Endothelial cell of umbilical vein (primary cell): ENCODE measurements around the gene FOS. TPM values are rescaled to one million over a fixed set of nuclear protein-coding genes. Genes with fewer than 3 reads are reported as not detected.

ENCODE experiments used
- BruUV-seq: library from RNA; stranded (reverse); fragments of 400-500 nt; replicated peaks from 2 replicates; lab custom pipeline; 2021; lab: Mats Ljungman, UMichigan
- CTCF ChIA-PET: fragments of 300-600, 350-600 bp; sonication (Branson Sonifier 250); formaldehyde crosslinking; loops from one replicate; lab custom pipeline; 2021; ENCODE audit warnings: antibody characterized with exemption, inconsistent platforms; lab: Charles Lee
- POLR2A ChIA-PET: fragments of 300-600, 350-600 bp; sonication (Branson Sonifier 250); formaldehyde crosslinking; loops from one replicate; lab custom pipeline; 2021; ENCODE audit warnings: antibody characterized with exemption, inconsistent platforms; lab: Charles Lee
- DNase-seq: peaks from one replicate; pipeline ENCODE4 v3.0.0-alpha.2; 2011; ENCODE audit warnings: low read depth, low spot score
- FAIRE-seq: peaks from 2 replicates; lab custom pipeline; 2011; peaks lifted over from hg19 to GRCh38; lab: Jason Lieb, UNC
- H2AFZ ChIP-seq: 2 replicates; pipeline ENCODE4 v1.6.0; 2012; ENCODE audit warnings: low read depth, low read length, control low read depth, inconsistent platforms
- H3K27ac ChIP-seq: 2 replicates; pipeline ENCODE4 v1.5.1; 2011; ENCODE audit warnings: low read depth, mild to moderate bottlenecking, control low read depth, low read length, moderate library complexity; ENCODE audit not compliant: insufficient read depth
- H3K27me3 ChIP-seq, 2 experiments: 2 replicates each; pipeline versions ENCODE4 v1.6.0 to v1.6.1; 2011; ENCODE audit warnings: low read length in 2 of 2, mixed read lengths in 1 of 2; ENCODE audit not compliant: control insufficient read depth in 2 of 2, insufficient read depth in 2 of 2
- H3K36me3 ChIP-seq, 2 experiments: 2 replicates in 1 of 2; 3 replicates in 1 of 2; pipeline ENCODE4 v1.5.1; 2011; ENCODE audit warnings: low read length in 2 of 2, mild to moderate bottlenecking in 1 of 2, moderate library complexity in 1 of 2; ENCODE audit not compliant: control insufficient read depth in 2 of 2, insufficient read depth in 2 of 2; ENCODE audit errors: extremely low read depth in 1 of 2
- H3K4me1 ChIP-seq: 3 replicates; pipeline ENCODE4 v1.5.1; 2011; ENCODE audit warnings: mild to moderate bottlenecking, low read length; ENCODE audit not compliant: control insufficient read depth, insufficient read depth; ENCODE audit errors: extremely low read depth
- H3K4me2 ChIP-seq: 2 replicates; pipeline ENCODE4 v1.6.1; 2011; ENCODE audit warnings: low read length, control low read depth, mixed read lengths; ENCODE audit not compliant: insufficient read depth
- H3K4me3 ChIP-seq, 3 experiments: fragments of 200-600 bp in 1 of 3; sonication (generic), shearing (Covaris generic) in 1 of 3; replicated peaks in 1 of 3; 2 replicates each; pipeline ENCODE4 v1.5.1; 2011 to 2016; ENCODE audit warnings: control low read depth in 3 of 3, low read length in 3 of 3, mild to moderate bottlenecking in 2 of 3, inconsistent platforms in 1 of 3, low read depth in 1 of 3, moderate library complexity in 1 of 3; ENCODE audit not compliant: insufficient read depth in 1 of 3
- H3K79me2 ChIP-seq: 2 replicates; pipeline ENCODE4 v1.6.0; 2012; ENCODE audit warnings: low read length, inconsistent platforms; ENCODE audit not compliant: control insufficient read depth, insufficient read depth
- H3K9ac ChIP-seq: replicated peaks from 2 replicates; pipeline ENCODE3; 2011; ENCODE audit warnings: low read length, control low read depth; ENCODE audit not compliant: insufficient read depth; ENCODE audit errors: extremely low read depth
- H3K9me1 ChIP-seq: replicated peaks from 3 replicates; pipeline ENCODE4 v1.6.0; 2011; ENCODE audit warnings: mild to moderate bottlenecking, low read length; ENCODE audit not compliant: control insufficient read depth, insufficient read depth; ENCODE audit errors: extremely low read depth
- H3K9me3 ChIP-seq: replicated peaks from 2 replicates; pipeline ENCODE4 v1.5.1; 2012; ENCODE audit warnings: low read length, inconsistent platforms; ENCODE audit not compliant: control insufficient read depth, insufficient read depth
- H4K20me1 ChIP-seq: replicated peaks from 2 replicates; pipeline ENCODE3; 2011; ENCODE audit warnings: mild to moderate bottlenecking, low read length; ENCODE audit not compliant: control insufficient read depth, insufficient read depth; ENCODE audit errors: extremely low read depth
- CTCF ChIP-seq, 2 donors: IDR thresholded peaks; 1 replicate in 1 of 2; 2 replicates in 1 of 2; pipeline ENCODE4 v1.5.1; 2011; ENCODE audit warnings: low read length in 2 of 2, mild to moderate bottlenecking in 2 of 2, moderate library complexity in 2 of 2, control low read depth in 1 of 2, inconsistent platforms in 1 of 2, low read depth in 1 of 2; ENCODE audit not compliant: insufficient read depth in 1 of 2; ENCODE audit errors: extremely low read depth in 1 of 2
- MYC ChIP-seq: IDR thresholded peaks from one replicate; pipeline ENCODE4 v1.6.1; 2011; ENCODE audit warnings: mild to moderate bottlenecking, low read depth, low read length
- dilution Hi-C: fragments of 300-500 bp; cut with MboI; formaldehyde crosslinking; loops from one replicate; pipeline ENCODE4 v1.15.0; 2019; ENCODE audit warnings: low sequenced_read_pairs; ENCODE audit not compliant: extremely low pct_ligation_motif_present
- intact Hi-C: fragments of 100-400 bp; cut with micrococcal nuclease; formaldehyde crosslinking; loops from one replicate; pipeline ENCODE4 v1.10.0; 2022
- polyA plus RNA-seq, 4 experiments: library from polyadenylated mRNA; depleted of rRNA in 3 of 4; stranded (reverse) in 3 of 4; unstranded in 1 of 4; fragments of >200 nt; gene quantifications; 2 replicates each; pipeline versions ENCODE4 v1.2.1 to v1.2.3, GENCODE V29; 2011 to 2012; ENCODE audit warnings: missing spikeins in 1 of 4
- total RNA-seq: library from RNA; stranded (reverse); gene quantifications from 2 replicates; pipeline ENCODE4 v1.2.3, GENCODE V29; 2021

The FOS gene
- total and polyA plus RNA-seq, 2 donors (not counting 3 experiments of a cell fraction or from before 2014, with no cell fraction given), result 9.2 to 41.6 TPM

DNA sequence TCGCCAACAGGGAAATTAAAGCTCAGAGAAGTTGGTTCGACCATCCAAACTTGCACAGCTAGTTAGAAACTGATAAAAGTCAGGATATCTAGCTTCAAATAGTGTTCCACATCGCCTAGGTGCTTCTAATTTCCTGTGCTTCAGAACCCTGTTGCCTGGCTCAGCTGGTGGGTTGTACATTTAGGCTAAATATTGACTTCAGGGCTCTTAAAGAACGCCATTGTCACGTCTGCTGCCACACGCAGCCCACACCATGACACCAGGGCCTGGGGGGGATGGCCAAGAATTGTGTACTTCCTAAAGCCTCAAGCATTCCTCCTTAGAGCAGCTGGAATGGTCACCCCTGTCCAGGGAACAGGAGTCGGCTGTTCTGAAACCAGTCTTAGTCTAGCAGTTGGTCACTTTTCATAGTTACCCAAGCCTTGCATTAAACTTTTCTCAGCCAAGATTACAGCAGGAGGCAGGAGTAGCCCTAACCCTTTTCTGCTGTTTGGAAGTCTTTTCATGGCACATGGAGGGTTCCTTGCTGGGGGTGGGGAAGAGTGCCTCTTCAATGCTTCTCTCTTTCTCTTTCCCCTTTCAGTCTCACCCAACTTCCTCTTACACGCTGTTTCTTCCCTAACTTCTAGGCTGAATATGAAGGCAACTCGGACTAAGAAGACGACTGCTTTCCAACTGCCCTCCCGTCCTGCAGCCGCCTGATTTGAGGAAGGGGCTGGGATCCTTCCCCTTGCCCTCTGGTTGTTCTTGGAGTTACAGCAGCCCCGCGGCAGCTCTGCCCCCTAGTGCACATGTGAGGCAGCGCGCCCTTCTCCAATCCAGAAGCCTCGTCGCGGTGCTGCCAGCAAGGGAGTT is 17.1 kb downstream of the FOS start:
- Histone ChIP-seq H4K20me1 (no peaks in the 10 kb centered on the region), H3K36me3 (no peaks in the 10 kb centered on the region), H3K27me3 (peaks cover 0 to 2% of the 10 kb centered on the region in 2 experiments), H3K9me3 (no peaks in the 10 kb centered on the region), H2AFZ (peak overlapping the region; percentile 88), H3K9me1 (no peaks in the 10 kb centered on the region), H3K9ac (peak overlapping the region; percentile 93), H3K4me1 (peaks cover 16% of the 10 kb centered on the region), H3K4me3 (peak overlapping the region; percentile 33 to 55 (median 34)), H3K27ac (peak overlapping the region; percentile 88), H3K4me2 (peak overlapping the region; percentile 71), H3K79me2 (no peaks in the 10 kb centered on the region)
- peak; percentile 82 for DNase-seq
- ChIA-PET POLR2A (interaction anchor here (0.5 to 0.8 kb wide), 5 partner anchors 9 to 364 kb away, joined by 3 to 5 read pairs (median 4); no protein-coding TSS in a partner anchor), CTCF (interaction anchor here (0.5 to 10.1 kb wide), 16 partner anchors 9 to 435 kb away, joined by 3 to 175 read pairs (median 6); partner anchors contain the start of genes NEK9 and RPS6KL1)
- dilution Hi-C loops (loop anchor here (25.0 kb wide), 1 partner anchor 158 kb away; the partner anchor contains the start of gene NEK9), intact Hi-C loops (loop anchor here (1.0 to 2.0 kb wide), 5 partner anchors 61 to 809 kb away; partner anchors contain the start of gene NEK9)
- TF ChIP-seq CTCF (IDR thresholded peaks at IDR 0.05; ENCODE audit: extremely low read depth in 1 of 2, insufficient read depth in 1 of 2, low read depth in 1 of 2, low read length in 2 of 2) (peak; percentile 97 to 99), MYC (no peak)
- FAIRE-seq, result peak; percentile 75
- no TSS peak for BruUV-seq
